ENCODE results near the gene IMMP2L. TPM values are rescaled to one million over a fixed set of nuclear protein-coding genes. Genes with fewer than 3 reads are reported as not detected.

IMMP2L gene
- total and polyA plus RNA-seq, 2 donors (not counting 3 experiments of a cell fraction or from before 2014, with no cell fraction given): 9.9 to 11.8 TPM

GRCh38 chr7:111473449-111474198, 88.7 kb downstream of the IMMP2L start:
- no TSS peak for BruUV-seq (replicated peaks)
- Histone ChIP-seq H3K9me1 (replicated peaks; ENCODE audit: control insufficient read depth, extremely low read depth, insufficient read depth, low read length) (no peaks in the 10 kb centered on the region), H3K4me2 (ENCODE audit: insufficient read depth, low read length) (no peak overlapping the region), H3K36me3 (ENCODE audit: control insufficient read depth in 2 of 2, extremely low read depth in 1 of 2, insufficient read depth in 2 of 2, low read length in 2 of 2) (no peaks in the 10 kb centered on the region), H3K27me3 (ENCODE audit: control insufficient read depth in 2 of 2, insufficient read depth in 2 of 2, low read length in 2 of 2) (no peaks in the 10 kb centered on the region), H4K20me1 (replicated peaks; ENCODE audit: control insufficient read depth, extremely low read depth, insufficient read depth, low read length) (no peaks in the 10 kb centered on the region), H3K9me3 (replicated peaks; ENCODE audit: control insufficient read depth, insufficient read depth, low read length) (no peaks in the 10 kb centered on the region), H3K27ac (ENCODE audit: insufficient read depth, low read depth, low read length) (no peak overlapping the region), H3K4me1 (ENCODE audit: control insufficient read depth, extremely low read depth, insufficient read depth, low read length) (no peaks in the 10 kb centered on the region), H3K9ac (replicated peaks; ENCODE audit: extremely low read depth, insufficient read depth, low read length) (no peak overlapping the region), H3K4me3 (replicated peaks in 1 of 3; ENCODE audit: insufficient read depth in 1 of 3, low read depth in 1 of 3, low read length in 3 of 3) (no peak overlapping the region), H3K79me2 (ENCODE audit: control insufficient read depth, insufficient read depth, low read length) (no peaks in the 10 kb centered on the region), H2AFZ (ENCODE audit: low read depth, low read length) (no peak overlapping the region)
- intact Hi-C loops (cut with micrococcal nuclease) (no loop called here), dilution Hi-C loops (cut with MboI; ENCODE audit: extremely low pct_ligation_motif_present, low sequenced_read_pairs) (no loop called here)
- TF ChIP-seq GATA2 (IDR thresholded peaks at IDR 0.05; ENCODE audit: insufficient read depth, insufficient read length, low read depth, low read length): no peak
- TF ChIP-seq JUN (IDR thresholded peaks at IDR 0.05; ENCODE audit: borderline replicate concordance, insufficient read depth, insufficient read length, low read depth): no peak
- TF ChIP-seq EZH2 (IDR thresholded peaks at IDR 0.05; ENCODE audit: borderline replicate concordance, low read depth, low read length, severe bottlenecking): no peak
- no peak for TF ChIP-seq POLR2AphosphoS5 (IDR thresholded peaks at IDR 0.05; ENCODE audit: insufficient read depth, low read depth, low read length)
- no peak for TF ChIP-seq MYC (IDR thresholded peaks at IDR 0.05; ENCODE audit: low read depth, low read length)
- TF ChIP-seq, protein P1, sequence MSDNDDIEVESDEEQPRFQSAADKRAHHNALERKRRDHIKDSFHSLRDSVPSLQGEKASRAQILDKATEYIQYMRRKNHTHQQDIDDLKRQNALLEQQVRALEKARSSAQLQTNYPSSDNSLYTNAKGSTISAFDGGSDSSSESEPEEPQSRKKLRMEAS (IDR thresholded peaks at IDR 0.05; ENCODE audit: insufficient read depth, insufficient read length): no peak
- TF ChIP-seq POLR2A (IDR thresholded peaks at IDR 0.05; ENCODE audit: low read depth, low read length): no peak
- TF ChIP-seq FOS (IDR thresholded peaks at IDR 0.05; ENCODE audit: borderline replicate concordance, insufficient read depth, low read length): no peak
- TF ChIP-seq CTCF (IDR thresholded peaks at IDR 0.05; ENCODE audit: extremely low read depth in 1 of 2, insufficient read depth in 1 of 2, low read depth in 1 of 2, low read length in 2 of 2): no peak
- ChIA-PET CTCF (interaction anchor here (1.4 kb wide), 1 partner anchor 14 kb away, joined by 3 read pairs; no protein-coding TSS in a partner anchor), POLR2A (no interaction called here)
- FAIRE-seq (no peak), DNase-seq (ENCODE audit: low read depth, low spot score) (no peak)
